Prostate gland (tissue), 2 donors: ENCODE measurements around the gene FCN2.

Experiments used
- POLR2A ChIP-seq: fragments of 450-650 bp; IDR thresholded peaks from one replicate; pipeline ENCODE4 v1.6.1; 2016; ENCODE audit warnings: antibody characterized with exemption, mild to moderate bottlenecking
- TF ChIP-seq, protein P1 (sequence below), 4 experiments: fragments of 200-600 bp in 2 of 4; fragments of 450-650 bp in 2 of 4; sonication (generic) in 2 of 4; IDR thresholded peaks; 1 replicate in 3 of 4; 2 replicates in 1 of 4; pipeline ENCODE4 v1.5.1; 2016 to 2019; ENCODE audit warnings: antibody characterized with exemption in 4 of 4, mild to moderate bottlenecking in 2 of 4, moderate library complexity in 2 of 4

GRCh38 chr9:134839455-134840125, 41.0 kb upstream of the FCN2 start:
- TF ChIP-seq, protein P1, sequence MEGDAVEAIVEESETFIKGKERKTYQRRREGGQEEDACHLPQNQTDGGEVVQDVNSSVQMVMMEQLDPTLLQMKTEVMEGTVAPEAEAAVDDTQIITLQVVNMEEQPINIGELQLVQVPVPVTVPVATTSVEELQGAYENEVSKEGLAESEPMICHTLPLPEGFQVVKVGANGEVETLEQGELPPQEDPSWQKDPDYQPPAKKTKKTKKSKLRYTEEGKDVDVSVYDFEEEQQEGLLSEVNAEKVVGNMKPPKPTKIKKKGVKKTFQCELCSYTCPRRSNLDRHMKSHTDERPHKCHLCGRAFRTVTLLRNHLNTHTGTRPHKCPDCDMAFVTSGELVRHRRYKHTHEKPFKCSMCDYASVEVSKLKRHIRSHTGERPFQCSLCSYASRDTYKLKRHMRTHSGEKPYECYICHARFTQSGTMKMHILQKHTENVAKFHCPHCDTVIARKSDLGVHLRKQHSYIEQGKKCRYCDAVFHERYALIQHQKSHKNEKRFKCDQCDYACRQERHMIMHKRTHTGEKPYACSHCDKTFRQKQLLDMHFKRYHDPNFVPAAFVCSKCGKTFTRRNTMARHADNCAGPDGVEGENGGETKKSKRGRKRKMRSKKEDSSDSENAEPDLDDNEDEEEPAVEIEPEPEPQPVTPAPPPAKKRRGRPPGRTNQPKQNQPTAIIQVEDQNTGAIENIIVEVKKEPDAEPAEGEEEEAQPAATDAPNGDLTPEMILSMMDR (IDR thresholded peaks at IDR 0.05): no peak
- no peak for TF ChIP-seq POLR2A
